Glutamatergic neuron (in vitro differentiated cells): ENCODE measurements around the gene FUBP3. TPM values are rescaled to one million over a fixed set of nuclear protein-coding genes. Genes with fewer than 3 reads are reported as not detected.

Experiments
- DNase-seq: peaks from one replicate; pipeline ENCODE4 v3.0.0; 2022
- H3K27ac Mint-ChIP-seq: one replicate; pipeline ENCODE4 v1.8.0; 2020; ENCODE audit warnings: mild to moderate bottlenecking, mixed read lengths, inconsistent platforms; ENCODE audit not compliant: unreplicated experiment
- H3K27me3 Mint-ChIP-seq: one replicate; pipeline ENCODE4 v1.8.0; 2020; ENCODE audit warnings: mild to moderate bottlenecking, moderate library complexity, mixed read lengths, inconsistent platforms; ENCODE audit not compliant: unreplicated experiment
- H3K36me3 Mint-ChIP-seq: one replicate; pipeline ENCODE4 v1.8.0; 2020; ENCODE audit warnings: mild to moderate bottlenecking, mixed read lengths, inconsistent platforms; ENCODE audit not compliant: unreplicated experiment
- H3K4me1 Mint-ChIP-seq: one replicate; pipeline ENCODE4 v1.8.0; 2020; ENCODE audit warnings: mild to moderate bottlenecking, low read depth, mixed read lengths, inconsistent platforms; ENCODE audit not compliant: unreplicated experiment
- H3K4me3 Mint-ChIP-seq: one replicate; pipeline ENCODE4 v1.8.0; 2020; ENCODE audit warnings: mild to moderate bottlenecking, mixed read lengths, inconsistent platforms; ENCODE audit not compliant: unreplicated experiment
- H3K9me3 Mint-ChIP-seq: one replicate; pipeline ENCODE4 v1.8.0; 2020; ENCODE audit warnings: mild to moderate bottlenecking, moderate library complexity, mixed read lengths, inconsistent platforms; ENCODE audit not compliant: unreplicated experiment
- total RNA-seq: library from RNA; stranded (reverse); fragmentation: NEBNext Ultra II Directional; extraction: Animal tissue kit (Norgen Biotek cat#: 25700); gene quantifications from one replicate; pipeline ENCODE4 v1.2.1, GENCODE V29; 2021; ENCODE audit not compliant: unreplicated experiment
- TF ChIP-seq, protein P1 (sequence below): fragments of 200-600 bp; sonication (generic); IDR thresholded peaks from one replicate; pipeline ENCODE4 v1.5.0; 2021; ENCODE audit not compliant: partially characterized antibody, unreplicated experiment

FUBP3 gene
- total RNA-seq, 1 donor from 2014 or later = 76.8 TPM

DNA sequence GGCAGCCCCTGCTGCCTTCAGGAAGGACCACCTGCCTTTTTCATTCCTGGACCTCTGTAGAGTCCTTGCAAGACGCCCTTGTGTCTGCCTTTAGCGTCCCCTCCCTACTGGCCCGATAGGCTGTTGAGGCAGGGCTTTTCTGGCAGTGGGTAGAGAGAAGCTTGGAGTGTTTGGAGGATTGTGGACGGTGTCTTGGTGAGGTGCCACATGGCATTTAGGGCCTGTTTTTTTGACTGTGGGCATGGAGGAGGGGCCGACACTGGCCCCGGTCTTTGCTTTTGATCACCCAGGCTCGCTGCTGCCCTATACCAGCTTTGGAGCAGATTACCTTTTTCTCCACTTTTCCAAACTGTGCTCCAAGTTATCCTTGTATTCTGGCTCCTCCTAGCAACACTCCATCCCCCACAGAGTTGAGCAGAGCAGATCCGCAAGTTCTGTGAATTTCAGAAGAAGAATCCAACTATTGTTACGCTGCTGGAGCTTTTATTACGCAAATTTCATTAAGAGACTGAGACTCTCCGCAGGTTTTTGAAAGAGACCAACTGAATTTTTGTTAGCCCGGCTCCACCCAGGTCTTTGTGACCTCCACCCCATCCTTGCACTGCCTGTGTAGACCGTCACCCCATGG lies 50.2 kb downstream of the FUBP3 start:
- no peak for DNase-seq
- Mint-ChIP-seq H3K9me3 (peaks cover 4% of the 10 kb centered on the region), H3K27me3 (peaks cover 4% of the 10 kb centered on the region), H3K36me3 (peaks cover 4% of the 10 kb centered on the region), H3K4me3 (no peak overlapping the region), H3K27ac (no peak overlapping the region), H3K4me1 (peaks cover 20% of the 10 kb centered on the region)
- TF ChIP-seq, protein P1, sequence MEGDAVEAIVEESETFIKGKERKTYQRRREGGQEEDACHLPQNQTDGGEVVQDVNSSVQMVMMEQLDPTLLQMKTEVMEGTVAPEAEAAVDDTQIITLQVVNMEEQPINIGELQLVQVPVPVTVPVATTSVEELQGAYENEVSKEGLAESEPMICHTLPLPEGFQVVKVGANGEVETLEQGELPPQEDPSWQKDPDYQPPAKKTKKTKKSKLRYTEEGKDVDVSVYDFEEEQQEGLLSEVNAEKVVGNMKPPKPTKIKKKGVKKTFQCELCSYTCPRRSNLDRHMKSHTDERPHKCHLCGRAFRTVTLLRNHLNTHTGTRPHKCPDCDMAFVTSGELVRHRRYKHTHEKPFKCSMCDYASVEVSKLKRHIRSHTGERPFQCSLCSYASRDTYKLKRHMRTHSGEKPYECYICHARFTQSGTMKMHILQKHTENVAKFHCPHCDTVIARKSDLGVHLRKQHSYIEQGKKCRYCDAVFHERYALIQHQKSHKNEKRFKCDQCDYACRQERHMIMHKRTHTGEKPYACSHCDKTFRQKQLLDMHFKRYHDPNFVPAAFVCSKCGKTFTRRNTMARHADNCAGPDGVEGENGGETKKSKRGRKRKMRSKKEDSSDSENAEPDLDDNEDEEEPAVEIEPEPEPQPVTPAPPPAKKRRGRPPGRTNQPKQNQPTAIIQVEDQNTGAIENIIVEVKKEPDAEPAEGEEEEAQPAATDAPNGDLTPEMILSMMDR = no peak

DNA sequence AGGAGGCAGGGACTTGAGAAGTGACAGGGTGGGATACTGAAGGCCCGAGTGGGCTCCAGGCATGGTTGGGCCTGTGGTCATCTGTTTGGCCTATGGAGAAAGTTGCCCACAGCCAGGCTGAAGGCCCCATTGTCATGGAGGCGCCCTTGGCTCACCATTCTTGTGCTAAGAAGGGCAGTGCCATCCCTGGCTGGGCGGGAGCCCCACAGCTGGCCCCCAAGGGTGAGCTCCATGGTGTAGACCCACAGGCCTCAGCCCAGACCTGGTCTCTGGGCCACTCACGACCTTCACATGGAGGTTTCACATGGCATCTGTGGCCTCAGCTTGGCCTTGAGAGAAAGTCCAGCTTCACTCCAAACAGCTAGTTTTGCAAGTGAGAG lies 50.7 kb downstream of the FUBP3 start:
- H3K36me3 Mint-ChIP-seq = peaks cover 8% of the 10 kb centered on the region
- H3K4me1 Mint-ChIP-seq = peaks cover 24% of the 10 kb centered on the region
- DNase-seq = no peak
- H3K9me3 Mint-ChIP-seq = peaks cover 6% of the 10 kb centered on the region
- H3K27me3 Mint-ChIP-seq = peaks cover 4% of the 10 kb centered on the region
- H3K4me3 Mint-ChIP-seq = no peak overlapping the region
- TF ChIP-seq, protein P1 = no peak
- H3K27ac Mint-ChIP-seq = no peak overlapping the region

DNA sequence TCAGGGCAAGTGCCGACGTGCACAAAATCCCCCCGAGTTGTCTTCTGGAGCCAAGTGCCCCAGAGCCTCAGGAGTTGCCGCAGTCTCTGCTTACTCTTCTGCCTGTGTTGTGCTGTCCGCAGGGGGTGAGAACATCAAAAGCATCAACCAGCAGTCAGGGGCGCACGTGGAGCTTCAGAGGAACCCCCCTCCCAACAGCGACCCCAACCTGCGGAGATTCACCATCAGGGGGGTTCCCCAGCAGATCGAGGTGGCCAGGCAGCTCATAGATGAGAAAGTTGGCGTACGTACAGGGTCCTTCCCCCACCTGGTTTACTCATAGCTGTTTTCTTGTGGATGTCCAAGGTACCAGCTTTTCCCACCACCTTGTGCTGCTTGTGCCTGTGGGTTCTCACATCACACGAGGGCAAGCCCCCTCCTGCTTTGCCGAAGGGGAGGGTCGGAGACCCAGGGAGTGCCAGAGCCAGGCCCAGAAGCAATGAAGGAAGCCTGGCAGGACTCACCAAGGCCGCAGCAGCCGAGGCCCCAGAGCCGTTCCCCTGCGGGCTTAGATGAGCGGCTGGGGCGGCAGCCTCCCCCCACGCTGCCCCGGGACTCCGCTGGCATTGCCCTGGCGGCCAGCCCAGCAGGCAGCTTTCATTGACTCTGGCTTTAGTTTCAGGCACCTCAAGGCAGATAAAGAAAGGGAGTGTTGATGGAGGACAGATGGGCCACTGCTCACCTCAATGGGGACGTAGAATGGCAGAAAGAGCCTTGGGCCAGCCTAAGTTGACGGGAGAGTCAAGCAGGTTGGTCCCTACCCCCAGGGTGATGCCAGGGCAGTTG lies 51.3 kb downstream of the FUBP3 start:
- Mint-ChIP-seq H3K4me3 (no peak overlapping the region), H3K27ac (no peak overlapping the region), H3K4me1 (peaks cover 27% of the 10 kb centered on the region), H3K9me3 (peaks cover 6% of the 10 kb centered on the region), H3K27me3 (peaks cover 4% of the 10 kb centered on the region), H3K36me3 (peaks cover 8% of the 10 kb centered on the region)
- TF ChIP-seq, protein P1 = no peak
- no peak for DNase-seq

DNA sequence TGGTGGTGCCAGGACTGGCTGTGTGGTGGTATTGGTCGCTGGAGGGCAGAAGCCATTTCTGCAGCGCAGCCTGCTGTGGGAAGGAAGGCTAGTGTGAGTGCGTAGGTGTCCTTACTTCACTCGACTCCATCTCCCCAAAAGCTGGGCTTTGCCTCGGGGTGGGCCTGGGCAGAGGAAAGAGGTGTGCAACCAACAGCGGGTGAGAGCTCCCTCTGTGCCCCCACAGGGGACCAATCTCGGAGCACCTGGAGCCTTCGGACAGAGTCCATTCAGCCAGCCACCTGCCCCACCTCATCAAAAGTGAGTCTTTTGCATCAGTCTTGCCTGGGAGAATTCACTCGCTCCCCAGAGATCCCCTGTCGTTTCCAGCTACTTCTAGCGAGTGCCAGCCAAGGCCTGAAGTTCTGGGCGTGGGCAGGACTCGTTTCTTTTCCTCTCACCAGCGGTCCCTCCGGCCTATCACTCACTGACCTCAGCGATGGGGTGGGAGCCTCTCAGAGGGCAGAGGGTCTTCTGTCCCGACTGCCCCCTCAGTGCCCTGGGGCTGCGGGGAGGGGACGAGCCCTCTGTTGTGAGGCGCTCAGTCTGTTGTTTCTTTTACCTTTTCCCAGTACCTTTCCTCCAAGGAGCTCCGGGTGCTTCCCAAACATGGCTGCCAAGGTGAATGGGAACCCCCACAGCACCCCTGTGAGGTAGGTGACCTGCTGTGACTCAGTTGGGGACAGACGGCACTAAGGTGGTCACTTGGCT lies 52.1 kb downstream of the FUBP3 start:
- H3K9me3 Mint-ChIP-seq = peaks cover 7% of the 10 kb centered on the region
- H3K36me3 Mint-ChIP-seq = peaks cover 8% of the 10 kb centered on the region
- DNase-seq = no peak
- H3K27ac Mint-ChIP-seq = no peak overlapping the region
- peaks cover 27% of the 10 kb centered on the region for H3K4me1 Mint-ChIP-seq
- peaks cover 4% of the 10 kb centered on the region for H3K27me3 Mint-ChIP-seq
- TF ChIP-seq, protein P1 = no peak
- no peak overlapping the region for H3K4me3 Mint-ChIP-seq
